GM19324 (cell line): ENCODE data around the gene ADAMTSL3.

ENCODE experiments used
- ATAC-seq: cut with Tn5 transposase; IDR thresholded peaks from one replicate; pipeline ENCODE4 v1.9.1; 2021; ENCODE audit warnings: mild to moderate bottlenecking, moderate library complexity; ENCODE audit not compliant: unreplicated experiment, low FRiP score

The ADAMTSL3 gene

DNA sequence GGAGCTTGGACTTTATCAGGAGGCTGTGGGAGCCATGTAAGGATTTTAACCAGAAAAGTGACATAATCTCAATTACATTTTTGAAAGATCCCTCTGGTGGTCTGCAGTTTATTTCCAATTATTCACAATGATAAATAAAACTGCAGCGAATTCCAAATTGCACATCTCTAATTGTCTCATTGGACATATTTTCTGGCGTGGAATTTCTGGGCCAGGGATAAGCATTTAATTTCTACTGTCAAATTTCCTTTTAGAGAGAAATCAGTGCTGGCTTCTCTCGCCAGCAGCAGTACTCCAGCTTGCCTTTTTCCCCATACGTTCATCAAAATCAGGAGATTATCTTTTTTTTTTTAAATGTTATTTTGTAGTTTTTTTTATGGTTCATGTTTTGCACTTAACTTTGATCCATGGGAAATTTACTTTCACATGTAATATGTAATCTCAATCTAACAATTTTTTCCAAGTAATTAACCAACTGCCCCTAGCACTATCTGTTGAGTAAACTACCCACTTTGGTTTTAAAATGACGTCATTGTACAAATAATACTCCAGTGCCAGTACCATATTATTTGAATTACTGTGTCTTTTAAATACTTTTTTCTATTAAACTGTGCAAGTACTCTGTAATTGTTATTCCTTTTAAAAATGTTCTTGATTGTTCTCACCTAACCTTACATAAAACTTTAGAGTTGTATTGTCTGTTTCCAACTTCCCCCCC is 251.8 kb downstream of the ADAMTSL3 start:
- ATAC-seq: no peak

DNA sequence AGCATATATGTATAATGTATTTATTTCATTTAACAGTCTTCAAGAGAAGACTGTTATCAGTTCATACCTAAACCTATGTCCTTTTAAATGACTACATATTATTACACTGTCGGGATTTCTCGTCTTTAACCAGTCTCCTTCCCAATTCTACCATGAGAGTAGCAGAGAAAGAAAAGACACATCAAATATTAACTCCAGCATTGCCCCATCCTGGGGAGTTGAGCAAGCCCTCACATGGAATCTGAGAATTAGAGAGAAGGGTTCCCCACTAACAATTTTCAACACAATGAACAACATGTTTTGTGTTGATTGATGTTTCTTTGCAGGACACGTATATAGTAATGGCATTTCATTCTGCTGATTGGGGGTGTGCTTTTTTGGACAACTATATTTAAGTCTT is 257.4 kb downstream of the ADAMTSL3 start:
- no peak for ATAC-seq

DNA sequence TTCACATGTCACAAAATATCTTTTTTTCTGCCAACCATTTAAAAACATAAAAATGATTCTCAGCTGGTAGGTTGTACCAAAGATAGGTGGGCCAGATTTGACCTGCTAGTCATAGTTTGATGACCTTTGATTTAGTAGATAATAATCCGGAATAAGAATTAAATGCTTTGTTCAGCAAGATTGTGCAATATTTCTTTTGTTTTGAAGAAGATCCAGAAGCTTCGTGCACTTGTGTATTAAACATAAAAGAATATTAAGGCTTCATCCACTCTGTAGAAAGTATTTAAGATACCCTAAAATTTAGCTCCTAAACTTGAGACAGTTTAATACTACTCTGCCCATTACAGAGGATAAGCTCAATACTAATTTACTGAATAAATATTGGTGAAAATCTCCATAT is 258.4 kb downstream of the ADAMTSL3 start:
- no peak for ATAC-seq

DNA sequence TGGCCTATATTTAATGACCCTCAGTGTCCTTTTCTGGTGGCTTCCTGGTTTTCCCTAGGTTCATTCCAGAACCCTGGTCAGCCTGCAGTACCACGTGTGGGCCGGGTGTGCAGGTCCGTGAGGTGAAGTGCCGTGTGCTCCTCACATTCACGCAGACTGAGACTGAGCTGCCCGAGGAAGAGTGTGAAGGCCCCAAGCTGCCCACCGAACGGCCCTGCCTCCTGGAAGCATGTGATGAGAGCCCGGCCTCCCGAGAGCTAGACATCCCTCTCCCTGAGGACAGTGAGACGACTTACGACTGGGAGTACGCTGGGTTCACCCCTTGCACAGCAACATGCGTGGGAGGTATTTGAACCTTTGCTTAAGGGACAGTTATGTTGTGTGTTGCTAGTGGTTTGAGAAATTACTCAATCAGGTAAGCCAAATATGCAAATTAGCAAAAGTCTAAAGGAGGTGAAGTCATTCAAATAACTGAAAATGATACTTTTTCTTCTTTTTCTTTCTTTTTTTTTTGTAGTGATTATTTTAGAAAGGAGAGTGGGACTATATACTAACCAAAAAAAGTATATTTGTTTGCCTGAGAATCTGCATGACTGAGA is 259.2 kb downstream of the ADAMTSL3 start:
- ATAC-seq: no peak

DNA sequence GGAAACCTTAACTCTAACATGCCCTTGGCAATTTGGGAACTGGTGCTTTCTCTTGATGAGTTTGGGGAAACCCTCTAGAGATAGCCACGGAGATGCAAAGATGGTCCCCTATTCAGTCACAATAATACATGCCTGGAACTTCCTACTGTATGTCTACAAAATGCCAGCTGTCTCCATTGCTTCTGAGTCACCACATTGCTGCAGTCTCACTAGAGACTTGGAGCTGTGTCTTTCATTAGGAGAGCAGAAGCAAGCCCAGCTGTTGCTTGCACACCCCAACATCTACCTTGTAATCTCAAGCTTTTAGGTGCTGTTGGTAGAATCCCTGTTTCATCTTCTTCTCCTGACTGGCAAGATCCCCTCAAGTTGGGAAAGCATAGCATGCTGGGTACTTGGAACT is 261.0 kb downstream of the ADAMTSL3 start:
- ATAC-seq: no peak

DNA sequence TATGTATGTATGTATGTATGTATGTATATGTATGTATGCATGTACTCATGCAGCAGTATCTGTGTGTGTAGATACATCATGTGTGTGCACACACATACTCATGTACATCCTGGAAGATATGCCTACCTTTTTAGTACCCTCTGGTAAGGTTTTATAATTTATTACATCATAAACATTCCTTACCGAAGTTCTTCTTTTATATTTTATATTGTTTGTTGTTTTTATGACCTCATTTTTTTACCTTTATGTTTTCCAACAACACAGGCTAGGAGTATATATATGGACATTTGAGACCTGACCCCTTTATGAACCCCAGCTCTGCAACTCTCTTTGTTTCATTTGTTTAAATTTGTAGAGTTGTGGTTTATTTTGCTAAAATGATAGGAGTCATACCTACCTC is 263.5 kb downstream of the ADAMTSL3 start:
- no peak for ATAC-seq

DNA sequence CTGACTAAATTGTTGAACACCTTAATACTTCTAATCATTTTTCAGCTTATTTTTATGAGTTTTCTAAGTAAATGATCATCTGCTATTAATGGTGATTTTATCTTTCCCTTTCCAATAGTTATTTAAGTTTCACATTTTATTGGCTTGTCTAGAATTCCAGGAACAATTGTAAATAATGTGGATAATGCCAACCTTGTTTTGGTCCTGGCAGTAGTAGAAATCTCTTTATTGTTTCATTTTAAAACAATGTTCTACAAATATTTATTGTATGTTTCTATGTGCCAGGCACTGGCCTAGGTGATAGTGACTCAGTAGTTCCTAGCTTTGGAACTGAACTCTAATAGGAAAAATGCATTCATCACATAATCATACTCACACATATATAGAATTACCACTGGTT is 264.1 kb downstream of the ADAMTSL3 start:
- ATAC-seq: no peak

DNA sequence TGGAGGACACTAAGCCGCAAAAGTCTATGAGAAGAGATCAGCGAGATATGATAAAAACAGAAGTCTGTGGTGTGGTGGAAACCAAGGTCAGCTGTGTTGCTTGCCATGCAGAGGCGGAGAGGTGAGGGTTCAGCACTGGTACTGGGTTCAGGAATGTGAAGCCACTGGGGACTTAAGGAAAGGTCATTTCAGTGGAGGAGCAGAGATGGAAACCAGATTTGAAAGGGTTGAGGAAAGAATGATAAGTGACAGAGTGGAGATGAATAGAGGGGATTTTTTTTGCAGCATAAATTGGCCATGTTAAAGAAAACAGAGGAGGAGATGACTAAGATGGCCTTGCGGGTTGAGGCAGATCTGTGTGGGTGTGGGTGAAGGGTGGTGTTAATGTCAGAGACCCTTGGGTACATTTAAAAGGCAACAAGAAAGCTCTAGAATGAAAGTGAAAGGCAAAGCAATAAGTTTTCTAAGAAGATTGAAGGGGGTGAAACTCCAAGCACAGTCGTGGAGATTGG is 265.5 kb downstream of the ADAMTSL3 start:
- peak; percentile 65 for ATAC-seq

DNA sequence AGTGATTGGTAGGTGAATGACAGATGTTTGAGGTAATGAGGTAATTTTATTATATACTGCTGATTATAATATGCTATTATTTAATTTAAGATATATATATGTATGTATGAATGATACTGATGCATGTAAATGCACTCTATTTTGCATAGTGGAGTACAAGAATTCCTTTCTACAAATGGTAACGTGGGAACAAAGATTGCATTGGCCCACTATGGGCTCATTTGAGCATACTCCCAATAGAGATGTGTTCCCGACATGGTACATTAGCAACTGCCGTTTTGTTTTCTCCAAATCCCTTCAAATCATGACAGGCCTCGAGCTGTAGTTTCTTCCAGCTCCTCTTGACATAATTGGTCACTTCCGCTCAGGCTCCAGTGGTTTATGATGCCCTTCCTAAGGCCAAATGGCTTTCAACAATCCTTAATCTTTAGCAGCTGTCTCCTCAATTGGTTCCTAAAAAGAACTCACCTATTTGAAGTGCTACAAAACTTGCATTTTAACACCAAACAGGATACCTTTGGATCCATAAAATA is 266.1 kb downstream of the ADAMTSL3 start:
- no peak for ATAC-seq

DNA sequence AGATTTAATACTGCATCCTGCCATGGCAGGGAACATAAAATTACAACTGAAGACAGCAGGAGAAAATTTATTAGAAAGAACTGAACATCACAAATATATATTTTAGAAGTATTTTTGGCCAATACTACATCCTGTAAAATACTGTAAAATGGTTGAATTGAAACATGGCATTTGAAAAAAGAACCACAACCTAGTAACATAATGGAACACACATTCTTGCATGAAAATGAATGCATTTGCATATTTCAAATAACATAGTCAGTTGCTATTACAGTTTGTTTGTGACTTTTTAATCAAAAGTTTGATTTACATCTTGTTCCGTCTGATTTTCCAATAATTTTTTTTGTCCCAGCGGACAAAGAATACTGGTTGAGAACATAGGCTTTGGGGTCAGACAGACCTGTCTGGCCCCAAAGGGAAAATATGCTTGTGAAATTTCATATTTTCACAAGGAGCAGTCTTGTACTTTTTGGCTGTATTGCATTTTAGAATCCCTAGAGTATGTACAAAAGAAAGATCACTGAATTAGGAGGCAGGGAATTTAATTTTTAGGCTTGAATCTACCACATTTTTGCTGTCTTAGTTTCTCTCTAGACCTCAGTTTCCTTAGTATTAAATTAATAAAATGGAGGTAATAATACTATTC is 268.8 kb downstream of the ADAMTSL3 start:
- ATAC-seq: no peak

DNA sequence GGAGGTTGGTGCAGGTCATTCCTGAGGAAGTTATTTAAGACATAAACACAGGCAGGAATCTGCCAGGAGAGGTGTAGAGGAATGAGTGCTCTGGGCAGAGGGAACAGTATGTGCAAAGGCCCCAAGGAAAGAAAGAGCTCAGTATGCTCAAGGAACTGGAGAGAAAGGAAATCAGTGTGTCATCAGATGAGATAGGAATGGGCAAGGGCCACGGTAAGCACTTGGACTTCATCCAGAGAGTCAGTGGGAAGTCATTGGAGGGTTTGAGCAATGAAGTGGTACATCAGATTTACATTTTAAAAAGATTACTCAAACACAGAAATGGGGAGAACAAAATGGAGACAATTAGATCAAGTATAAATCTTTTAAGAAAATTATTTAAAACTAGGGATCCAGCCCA is 272.2 kb downstream of the ADAMTSL3 start:
- no peak for ATAC-seq

DNA sequence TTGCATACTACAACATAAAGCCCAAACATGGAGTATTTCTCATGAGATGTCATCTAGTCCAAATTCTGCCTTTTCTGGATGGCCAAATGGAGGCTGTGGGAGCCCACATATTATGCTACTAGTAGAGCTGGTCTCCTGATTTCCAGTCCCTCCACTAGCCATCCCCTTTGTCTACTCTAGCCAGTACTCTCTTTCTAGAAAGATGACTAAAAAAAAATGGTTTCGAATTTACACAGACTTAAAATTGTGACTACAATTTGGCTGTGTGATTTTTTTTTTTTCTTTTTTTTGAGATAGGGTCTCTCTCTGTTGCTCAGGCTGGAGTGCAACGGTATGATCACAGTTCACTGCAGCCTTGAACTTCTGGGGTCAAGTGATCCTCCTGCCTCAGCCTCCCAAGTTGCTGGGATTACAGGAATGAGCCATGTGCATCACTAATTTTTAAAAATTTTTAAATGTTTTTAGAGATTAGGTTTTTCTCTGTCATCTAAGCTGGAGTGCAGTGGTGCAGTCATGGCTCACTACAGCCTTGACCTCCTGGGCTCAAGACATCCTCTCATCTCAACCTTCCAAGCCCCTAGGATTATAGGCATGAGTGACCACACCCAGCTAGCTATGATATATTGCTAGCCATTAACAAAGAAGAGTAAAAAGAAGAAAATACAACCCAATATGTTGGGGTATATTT is 273.9 kb downstream of the ADAMTSL3 start:
- ATAC-seq: peak; percentile 41

DNA sequence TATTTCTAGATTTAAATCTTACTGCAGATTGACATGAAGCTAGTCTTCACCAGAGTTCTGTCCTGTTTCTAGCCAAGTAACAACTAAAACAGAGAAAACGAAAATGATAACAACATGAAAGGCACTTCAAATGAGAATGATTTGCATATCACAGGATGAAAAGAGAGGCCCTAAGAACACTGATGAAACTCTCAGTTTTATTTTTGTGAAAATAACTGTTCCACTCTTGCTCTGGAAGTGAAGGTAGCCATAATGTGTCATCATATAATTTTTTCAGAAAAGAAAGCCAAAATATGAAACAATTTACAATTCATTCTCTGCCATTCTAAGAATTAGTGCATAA is 274.4 kb downstream of the ADAMTSL3 start:
- peak; percentile 78 for ATAC-seq

DNA sequence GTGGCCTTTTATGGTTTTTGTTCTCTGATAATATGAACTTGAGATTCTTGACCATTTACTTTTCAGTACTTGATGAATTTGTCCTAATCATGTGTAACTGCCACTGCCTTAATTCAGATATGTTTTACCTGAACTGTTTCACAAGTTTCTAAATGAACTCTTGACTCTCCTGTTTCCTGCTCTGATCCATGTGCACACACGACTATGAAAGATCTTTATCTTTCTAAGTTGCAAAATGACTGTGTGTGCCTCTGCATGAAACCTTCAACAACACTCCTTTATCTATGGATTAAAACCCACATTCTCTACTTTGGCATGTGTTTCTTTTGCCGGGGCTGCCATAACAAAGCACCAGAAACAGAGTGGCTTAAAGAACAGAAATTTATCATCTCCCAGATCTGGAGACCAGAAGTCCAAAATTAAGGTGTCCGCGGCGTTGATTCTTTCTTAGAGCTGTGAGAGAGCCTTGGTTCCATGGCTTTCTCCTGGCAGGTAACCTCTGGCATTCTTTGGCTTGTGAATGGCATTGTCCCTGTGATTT is 275.0 kb downstream of the ADAMTSL3 start:
- ATAC-seq: no peak

DNA sequence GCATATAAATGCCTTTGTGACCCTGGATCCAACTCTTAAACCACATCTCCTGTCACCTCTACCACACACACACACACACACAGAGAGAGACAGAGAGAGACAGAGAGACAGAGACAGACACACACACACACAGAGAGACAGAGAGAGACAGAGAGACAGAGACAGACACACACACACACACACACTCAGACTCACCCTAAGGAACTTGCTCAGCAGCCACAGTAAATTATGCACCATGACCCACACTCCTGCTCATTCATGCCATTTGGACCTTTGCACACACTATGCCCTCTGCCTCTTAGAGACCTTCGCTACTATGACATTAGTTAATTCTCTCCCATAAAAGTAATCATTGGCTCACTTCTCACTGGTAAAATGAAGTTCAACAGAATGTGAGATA is 275.7 kb downstream of the ADAMTSL3 start:
- no peak for ATAC-seq

DNA sequence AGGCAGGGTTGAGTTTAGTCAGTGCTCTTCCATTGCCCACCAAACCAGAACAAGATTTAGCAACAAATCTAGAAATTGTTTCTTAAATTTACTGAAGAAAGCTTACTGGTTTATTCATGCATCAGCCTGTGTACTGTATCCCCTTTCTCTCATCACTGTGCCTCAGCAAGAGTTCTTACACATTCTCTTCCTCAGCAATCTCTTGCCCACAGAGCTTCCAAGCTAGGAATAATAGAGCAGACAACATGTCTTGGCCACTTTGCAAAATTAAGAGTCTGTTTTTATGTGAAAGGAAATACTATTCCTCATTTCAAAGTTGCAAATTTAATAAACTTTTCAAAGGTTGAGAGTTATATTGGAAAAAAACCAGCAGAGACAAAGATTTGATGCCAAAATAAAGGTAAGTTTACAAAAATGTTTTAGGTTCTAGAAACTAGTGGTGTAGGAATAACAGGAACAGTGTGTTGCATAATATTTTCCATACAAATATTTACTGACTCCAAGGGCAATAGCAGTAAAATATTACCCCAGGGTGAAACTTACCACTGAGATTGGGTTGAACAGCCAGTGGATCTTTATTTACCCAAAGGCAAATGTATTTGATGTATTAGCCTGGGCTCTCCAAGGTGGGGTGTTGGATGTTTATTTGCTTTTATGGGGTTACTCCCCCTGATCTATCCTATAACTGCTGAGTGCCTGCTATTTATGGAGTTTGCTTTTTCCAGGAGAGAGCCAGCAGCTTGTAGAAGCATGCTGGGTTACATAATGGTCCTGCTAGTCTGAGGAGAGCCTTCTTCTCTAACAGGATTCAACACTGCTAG is 276.7 kb downstream of the ADAMTSL3 start:
- ATAC-seq: no peak

DNA sequence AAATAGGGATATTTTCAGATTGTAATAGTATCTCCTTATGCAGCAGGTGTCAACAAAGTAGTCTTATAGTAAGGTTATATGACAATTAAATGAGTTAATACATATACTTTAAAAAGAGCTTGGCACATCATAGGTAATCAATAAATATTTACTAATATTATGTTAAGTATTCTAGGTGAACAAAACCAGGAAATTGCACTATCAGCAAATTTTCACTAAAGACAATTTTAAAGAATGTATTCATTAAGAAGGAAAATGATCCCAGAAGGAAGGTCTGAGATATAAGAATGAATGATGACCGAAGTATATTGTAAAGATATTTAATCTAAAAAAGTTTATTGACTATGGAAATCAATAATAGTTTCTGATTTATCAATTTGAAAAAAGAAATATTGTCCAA is 281.9 kb downstream of the ADAMTSL3 start:
- no peak for ATAC-seq

DNA sequence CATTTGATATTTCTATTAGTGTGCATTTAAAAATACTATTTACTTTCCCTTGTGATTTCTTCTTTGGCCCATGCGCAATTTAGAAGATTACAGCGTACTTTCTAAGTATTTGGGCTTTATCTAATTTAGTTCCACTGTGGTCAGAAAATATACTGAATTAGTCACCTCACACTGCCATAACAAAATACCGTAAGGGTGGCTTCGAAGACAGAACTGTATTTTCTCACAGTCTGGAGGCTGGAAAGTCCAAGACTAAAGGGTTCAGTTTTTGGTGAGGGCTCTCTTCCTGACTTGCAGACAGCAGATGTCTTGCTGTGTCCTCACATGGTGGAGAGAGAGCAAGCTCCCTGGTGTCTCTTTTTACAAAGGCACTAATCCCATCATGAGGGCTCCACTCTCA is 286.2 kb downstream of the ADAMTSL3 start:
- ATAC-seq: no peak

DNA sequence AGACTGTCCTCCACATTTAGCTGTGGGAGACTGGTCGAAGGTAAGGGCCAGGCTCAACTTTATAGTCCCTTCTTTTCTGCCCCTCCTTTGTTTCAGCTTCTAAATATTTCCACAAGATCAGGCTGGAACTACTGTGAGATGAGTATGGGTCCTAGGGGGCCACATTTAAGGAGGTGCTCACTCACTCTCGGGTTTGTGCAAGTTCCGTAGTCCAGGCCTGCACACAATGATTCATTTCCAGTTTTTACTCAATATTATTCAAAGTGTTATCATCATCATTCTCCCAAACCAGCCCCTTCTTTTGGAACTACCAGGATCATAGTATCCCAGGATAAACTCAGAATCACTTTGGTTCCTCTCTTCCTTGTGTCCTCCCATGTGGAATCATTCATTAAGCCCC is 289.1 kb downstream of the ADAMTSL3 start:
- no peak for ATAC-seq

DNA sequence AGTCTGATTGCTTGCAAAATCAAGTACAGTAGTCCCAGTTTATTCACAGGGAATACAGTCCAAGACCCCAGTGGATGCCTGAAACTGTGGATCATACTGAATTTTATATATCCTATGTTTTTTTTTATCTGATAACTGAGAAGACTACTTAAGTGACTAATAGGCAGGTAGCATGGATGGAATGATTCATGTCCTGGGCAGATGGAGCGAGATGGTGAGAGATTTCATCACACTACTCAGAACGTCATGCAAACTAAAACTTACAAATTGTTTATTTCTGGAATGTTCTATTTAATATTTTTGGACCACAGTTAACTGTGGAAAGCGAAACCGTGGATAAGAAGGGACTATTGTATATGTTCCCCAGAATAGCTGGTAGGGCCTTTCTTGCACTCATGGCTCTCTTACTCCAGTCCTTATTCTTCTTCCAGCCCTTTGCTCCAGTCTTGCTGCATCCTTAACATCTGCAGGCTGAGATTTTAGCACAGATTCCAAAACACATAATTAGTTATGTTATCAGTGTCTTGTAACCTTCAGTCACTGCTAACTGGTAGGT is 290.0 kb downstream of the ADAMTSL3 start:
- ATAC-seq: no peak
